ENCODE data around the gene NGFR. TPM values are rescaled to one million over a fixed set of nuclear protein-coding genes. Genes with fewer than 3 reads are reported as not detected.

Gene NGFR
- total RNA-seq, 1 donor from 2014 or later = 3.6 TPM

DNA sequence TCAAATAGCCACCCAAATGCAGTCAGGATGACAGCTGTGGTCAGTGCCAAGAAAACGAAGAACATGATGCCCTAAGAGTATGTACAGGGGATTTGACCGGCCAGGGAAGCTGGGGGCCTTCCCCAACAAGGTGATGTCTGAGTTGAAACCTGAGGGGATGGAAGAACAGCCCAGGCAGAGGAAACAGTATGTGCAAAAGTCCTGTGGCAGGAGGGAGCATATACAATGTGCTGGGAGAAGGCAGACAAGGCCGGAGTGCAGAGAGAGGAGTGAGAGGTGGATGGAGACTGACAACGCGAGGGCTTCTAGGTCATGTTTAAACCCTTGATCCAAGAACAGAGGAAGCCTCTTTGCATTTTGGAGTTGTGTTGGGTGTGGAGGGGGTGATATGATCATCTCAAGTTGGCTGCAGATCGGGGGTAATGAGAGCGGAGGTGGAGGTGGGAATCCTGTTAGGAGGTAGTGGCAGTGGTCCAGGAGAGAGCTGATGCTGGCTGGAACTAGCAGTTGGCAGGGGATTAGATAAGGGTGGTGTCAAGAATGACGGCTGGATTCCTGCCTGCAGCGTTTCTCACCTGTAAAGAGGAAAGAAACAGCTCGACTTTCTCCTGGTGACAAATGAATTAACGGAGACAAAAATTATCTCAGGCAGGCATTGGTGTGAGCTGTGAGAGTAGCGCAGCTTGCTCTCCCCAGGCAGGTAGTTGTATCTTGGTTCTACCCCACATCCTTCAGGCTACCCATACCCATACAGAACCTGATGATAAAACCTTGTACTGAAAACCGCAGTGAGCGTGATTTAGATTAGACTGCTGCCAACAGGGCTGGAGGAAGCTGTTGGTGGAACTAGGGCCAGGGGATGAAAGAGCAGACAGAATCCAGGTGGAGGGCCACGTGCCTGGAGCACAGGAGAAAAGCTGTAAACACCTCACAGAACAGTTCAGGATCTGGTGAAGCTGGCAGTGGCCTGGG, 37.2 kb upstream of the NGFR start:
- DNase-seq (ENCODE audit: extremely low spot score, unreplicated experiment) = no peak
- H3K4me1 Mint-ChIP-seq (ENCODE audit: unreplicated experiment) = peaks cover 9% of the 10 kb centered on the region
- TF ChIP-seq, protein P1, sequence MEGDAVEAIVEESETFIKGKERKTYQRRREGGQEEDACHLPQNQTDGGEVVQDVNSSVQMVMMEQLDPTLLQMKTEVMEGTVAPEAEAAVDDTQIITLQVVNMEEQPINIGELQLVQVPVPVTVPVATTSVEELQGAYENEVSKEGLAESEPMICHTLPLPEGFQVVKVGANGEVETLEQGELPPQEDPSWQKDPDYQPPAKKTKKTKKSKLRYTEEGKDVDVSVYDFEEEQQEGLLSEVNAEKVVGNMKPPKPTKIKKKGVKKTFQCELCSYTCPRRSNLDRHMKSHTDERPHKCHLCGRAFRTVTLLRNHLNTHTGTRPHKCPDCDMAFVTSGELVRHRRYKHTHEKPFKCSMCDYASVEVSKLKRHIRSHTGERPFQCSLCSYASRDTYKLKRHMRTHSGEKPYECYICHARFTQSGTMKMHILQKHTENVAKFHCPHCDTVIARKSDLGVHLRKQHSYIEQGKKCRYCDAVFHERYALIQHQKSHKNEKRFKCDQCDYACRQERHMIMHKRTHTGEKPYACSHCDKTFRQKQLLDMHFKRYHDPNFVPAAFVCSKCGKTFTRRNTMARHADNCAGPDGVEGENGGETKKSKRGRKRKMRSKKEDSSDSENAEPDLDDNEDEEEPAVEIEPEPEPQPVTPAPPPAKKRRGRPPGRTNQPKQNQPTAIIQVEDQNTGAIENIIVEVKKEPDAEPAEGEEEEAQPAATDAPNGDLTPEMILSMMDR (IDR thresholded peaks at IDR 0.05) = no peak
- H3K9me3 Mint-ChIP-seq (ENCODE audit: unreplicated experiment) = no peaks in the 10 kb centered on the region
- peaks cover 56% of the 10 kb centered on the region for H3K27me3 Mint-ChIP-seq (ENCODE audit: unreplicated experiment)
- H3K27ac Mint-ChIP-seq (ENCODE audit: unreplicated experiment) = no peak overlapping the region
- H3K4me3 Mint-ChIP-seq (ENCODE audit: unreplicated experiment) = no peak overlapping the region
- no peaks in the 10 kb centered on the region for H3K36me3 Mint-ChIP-seq (ENCODE audit: unreplicated experiment)

- Mint-ChIP-seq H3K27me3 (ENCODE audit: unreplicated experiment) (peaks cover 72% of the 10 kb centered on the region), H3K9me3 (ENCODE audit: unreplicated experiment) (no peaks in the 10 kb centered on the region), H3K36me3 (ENCODE audit: unreplicated experiment) (no peaks in the 10 kb centered on the region), H3K4me1 (ENCODE audit: unreplicated experiment) (peaks cover 9% of the 10 kb centered on the region), H3K4me3 (ENCODE audit: unreplicated experiment) (no peak overlapping the region), H3K27ac (ENCODE audit: unreplicated experiment) (no peak overlapping the region)
- DNase-seq (ENCODE audit: extremely low spot score, unreplicated experiment) = no peak
- TF ChIP-seq, protein P1 (IDR thresholded peaks at IDR 0.05) = no peak
Measured at GRCh38 chr17:49459401-49459984, 35.6 kb upstream of the NGFR start.

DNA sequence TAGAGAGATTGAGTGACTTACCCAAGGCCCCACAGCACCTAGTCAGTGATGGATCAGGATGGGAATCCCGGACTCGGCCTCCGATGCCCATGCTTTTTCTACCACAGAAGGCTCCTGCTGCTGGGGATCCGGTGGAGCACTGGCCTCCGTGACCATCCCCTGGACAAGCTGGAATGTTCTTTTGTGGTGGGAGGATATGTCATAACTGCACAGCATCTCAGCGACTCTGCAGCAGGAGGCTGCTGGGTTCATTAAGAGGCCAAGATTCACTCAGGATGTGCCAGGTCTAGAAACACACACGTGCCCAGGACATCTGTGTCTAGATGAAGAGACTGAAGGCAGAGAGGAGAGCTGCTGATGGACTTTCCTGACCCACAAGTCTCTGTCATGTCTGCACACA, 34.7 kb upstream of the NGFR start:
- Mint-ChIP-seq H3K4me1 (ENCODE audit: unreplicated experiment) (peaks cover 9% of the 10 kb centered on the region), H3K27me3 (ENCODE audit: unreplicated experiment) (peaks cover 79% of the 10 kb centered on the region), H3K36me3 (ENCODE audit: unreplicated experiment) (no peaks in the 10 kb centered on the region), H3K27ac (ENCODE audit: unreplicated experiment) (no peak overlapping the region), H3K9me3 (ENCODE audit: unreplicated experiment) (no peaks in the 10 kb centered on the region), H3K4me3 (ENCODE audit: unreplicated experiment) (no peak overlapping the region)
- TF ChIP-seq, protein P1 (IDR thresholded peaks at IDR 0.05) = no peak
- no peak for DNase-seq (ENCODE audit: extremely low spot score, unreplicated experiment)

DNA sequence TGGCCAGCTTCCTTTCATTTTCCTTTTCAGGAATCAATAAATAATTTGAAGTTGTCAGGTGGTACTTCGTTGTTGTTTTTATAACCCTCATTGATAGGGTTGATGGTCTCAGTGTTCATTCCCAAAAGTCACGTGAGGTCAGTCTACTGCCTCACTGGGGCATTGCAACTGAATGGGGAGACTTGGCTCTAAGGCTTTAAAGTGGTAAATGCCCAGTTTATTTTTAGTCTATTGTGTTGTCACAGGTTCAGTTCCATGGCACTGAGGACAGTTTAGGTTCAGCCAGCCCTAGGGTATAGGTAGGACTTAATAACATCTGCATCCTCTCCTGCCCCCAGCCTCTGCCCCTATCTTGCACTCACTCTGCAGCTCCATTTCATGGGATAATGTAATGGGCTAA, 33.5 kb upstream of the NGFR start:
- DNase-seq (ENCODE audit: extremely low spot score, unreplicated experiment) = no peak
- Mint-ChIP-seq H3K27ac (ENCODE audit: unreplicated experiment) (no peak overlapping the region), H3K4me3 (ENCODE audit: unreplicated experiment) (no peak overlapping the region), H3K4me1 (ENCODE audit: unreplicated experiment) (peaks cover under 1% of the 10 kb centered on the region), H3K9me3 (ENCODE audit: unreplicated experiment) (no peaks in the 10 kb centered on the region), H3K36me3 (ENCODE audit: unreplicated experiment) (no peaks in the 10 kb centered on the region), H3K27me3 (ENCODE audit: unreplicated experiment) (peaks cover 82% of the 10 kb centered on the region)
- TF ChIP-seq, protein P1 (IDR thresholded peaks at IDR 0.05) = no peak

DNA sequence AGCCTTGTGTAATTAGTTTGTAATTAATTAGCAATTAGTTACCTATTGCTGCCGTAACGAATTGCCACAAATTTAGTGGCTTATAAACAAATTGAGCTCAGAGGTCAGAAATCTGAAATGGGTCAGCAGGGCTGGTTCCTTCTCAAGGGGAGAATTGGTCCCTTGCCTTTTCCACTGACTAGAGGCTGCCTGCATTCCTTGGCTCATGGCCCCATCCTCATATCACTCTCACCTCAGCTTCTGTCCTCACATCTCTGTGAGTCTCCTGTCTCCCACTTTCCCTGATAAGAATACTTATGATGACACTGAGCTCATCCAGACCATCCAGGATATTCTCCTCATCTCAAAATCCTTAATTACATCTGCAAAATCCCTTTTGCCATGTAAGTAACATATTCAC, 31.0 kb upstream of the NGFR start:
- TF ChIP-seq, protein P1 (IDR thresholded peaks at IDR 0.05) = no peak
- Mint-ChIP-seq H3K4me1 (ENCODE audit: unreplicated experiment) (peaks cover 1% of the 10 kb centered on the region), H3K9me3 (ENCODE audit: unreplicated experiment) (no peaks in the 10 kb centered on the region), H3K36me3 (ENCODE audit: unreplicated experiment) (no peaks in the 10 kb centered on the region), H3K4me3 (ENCODE audit: unreplicated experiment) (no peak overlapping the region), H3K27ac (ENCODE audit: unreplicated experiment) (no peak overlapping the region), H3K27me3 (ENCODE audit: unreplicated experiment) (peaks cover 85% of the 10 kb centered on the region)
- no peak for DNase-seq (ENCODE audit: extremely low spot score, unreplicated experiment)

Measured in osteocyte (in vitro differentiated cells).